SK-N-DZ (cell line): ENCODE results near the gene METTL15.
"Not testable (repeated sequence)": the region's sequence is repeated elsewhere in the genome, so short reads cannot be mapped to it uniquely, and the experiment has no call there.

Source experiments
- DNase-seq: peaks from one replicate; pipeline ENCODE4 v3.0.0-alpha.2; 2015; ENCODE audit warnings: low spot score

The METTL15 gene

GRCh38 chr11:28195449-28195848 is 87.3 kb downstream of the METTL15 start:
- DNase-seq, result no peak

- no peak for DNase-seq
These were observed 101.7 kb downstream of the METTL15 start for GRCh38 chr11:28209906-28210305.

- DNase-seq, result not testable (repeated sequence)
These were observed 113.9 kb downstream of the METTL15 start for GRCh38 chr11:28222063-28222462.

GRCh38 chr11:28223577-28223976 is 115.4 kb downstream of the METTL15 start:
- no peak for DNase-seq

- no peak for DNase-seq
These were observed 115.8 kb downstream of the METTL15 start for GRCh38 chr11:28223994-28224393.

GRCh38 chr11:28227460-28227859 is 119.3 kb downstream of the METTL15 start:
- DNase-seq, result no peak

- no peak for DNase-seq
These were observed 120.2 kb downstream of the METTL15 start for GRCh38 chr11:28228196-28228895.

GRCh38 chr11:28231475-28231874 is 123.3 kb downstream of the METTL15 start:
- DNase-seq, result no peak

GRCh38 chr11:28232649-28233048 is 124.5 kb downstream of the METTL15 start:
- no peak for DNase-seq

GRCh38 chr11:28241760-28242159 is 133.6 kb downstream of the METTL15 start:
- DNase-seq, result no peak

- no peak for DNase-seq
These were observed 134.4 kb downstream of the METTL15 start for GRCh38 chr11:28242596-28242995.

- DNase-seq, result no peak
These were observed 134.9 kb downstream of the METTL15 start for GRCh38 chr11:28243061-28243460.

GRCh38 chr11:28243581-28243980 is 135.4 kb downstream of the METTL15 start:
- no peak for DNase-seq

- DNase-seq, result no peak
These were observed 136.9 kb downstream of the METTL15 start for GRCh38 chr11:28245131-28245530.

GRCh38 chr11:28250192-28250591 is 142.0 kb downstream of the METTL15 start:
- DNase-seq, result no peak

GRCh38 chr11:28251257-28251656 is 143.1 kb downstream of the METTL15 start:
- DNase-seq, result no peak

- no peak for DNase-seq
These were observed 149.6 kb downstream of the METTL15 start for GRCh38 chr11:28257761-28258160.

GRCh38 chr11:28259177-28259843 is 151.1 kb downstream of the METTL15 start:
- DNase-seq, result no peak

GRCh38 chr11:28268925-28269324 is 160.7 kb downstream of the METTL15 start:
- no peak for DNase-seq

GRCh38 chr11:28269586-28269985 is 161.4 kb downstream of the METTL15 start:
- DNase-seq, result no peak

GRCh38 chr11:28272247-28272646 is 164.1 kb downstream of the METTL15 start:
- DNase-seq, result not testable (repeated sequence)

- DNase-seq, result no peak
These were observed 166.0 kb downstream of the METTL15 start for GRCh38 chr11:28274216-28274615.

GRCh38 chr11:28284196-28284595 is 176.0 kb downstream of the METTL15 start:
- DNase-seq, result no peak
